CD4-positive, alpha-beta T cell treated with Interleukin-17A for 1 hour (primary cell): ENCODE results near the gene FAM131A.
A peak's percentile ranks its signal among the peaks of the same experiment; 100 is the strongest.

ENCODE experiments used
- DNase-seq: peaks from one replicate; pipeline ENCODE4 v3.0.0-alpha.2; 2020

FAM131A gene

DNA sequence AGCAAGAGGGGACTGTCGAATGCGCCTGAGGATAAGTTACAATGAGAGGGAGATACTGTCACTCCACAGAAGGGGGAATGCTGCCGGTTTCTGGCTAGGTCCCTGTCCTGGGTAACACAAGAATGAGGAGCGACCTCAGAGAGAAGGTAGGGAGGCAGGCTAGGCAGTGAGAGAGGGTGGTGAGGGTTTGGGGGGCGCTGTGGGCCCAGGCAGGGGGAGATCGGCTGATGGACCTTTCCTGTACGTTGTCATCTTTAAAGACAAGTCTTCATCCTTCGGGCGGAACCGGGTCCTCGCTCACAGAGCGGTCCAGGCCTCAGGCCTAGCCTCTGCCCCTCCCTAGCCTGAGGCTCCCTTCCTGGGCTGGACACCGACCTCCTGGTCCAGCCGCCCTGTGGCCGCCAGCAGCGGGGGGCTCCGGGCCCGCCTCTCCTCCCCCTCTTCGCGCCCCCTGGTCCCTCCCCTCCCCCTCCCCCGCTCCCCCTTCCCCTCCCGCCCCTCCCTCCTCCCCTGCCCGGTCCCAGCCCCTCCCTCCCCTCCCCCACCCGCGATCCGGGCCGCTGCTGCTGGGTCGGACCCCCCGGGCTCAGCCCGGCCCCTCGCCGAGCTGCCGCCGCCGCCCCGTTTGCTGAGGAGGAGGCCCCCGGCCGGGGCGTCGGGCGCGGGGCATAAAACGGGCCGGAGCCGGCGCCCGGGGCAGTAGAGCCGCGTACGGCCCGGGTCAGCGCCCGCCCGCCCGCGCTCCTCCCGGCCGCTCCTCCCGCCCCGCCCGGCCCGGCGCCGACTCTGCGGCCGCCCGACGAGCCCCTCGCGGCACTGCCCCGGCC is 42.2 kb downstream of the FAM131A start, which contains the start of gene CHRD:
Gene CHRD, plus strand, starts transcription at position 697 of the 827 bp plus-strand sequence. CDS start 265 bp downstream, outside the sequence.
- DNase-seq: no peak

DNA sequence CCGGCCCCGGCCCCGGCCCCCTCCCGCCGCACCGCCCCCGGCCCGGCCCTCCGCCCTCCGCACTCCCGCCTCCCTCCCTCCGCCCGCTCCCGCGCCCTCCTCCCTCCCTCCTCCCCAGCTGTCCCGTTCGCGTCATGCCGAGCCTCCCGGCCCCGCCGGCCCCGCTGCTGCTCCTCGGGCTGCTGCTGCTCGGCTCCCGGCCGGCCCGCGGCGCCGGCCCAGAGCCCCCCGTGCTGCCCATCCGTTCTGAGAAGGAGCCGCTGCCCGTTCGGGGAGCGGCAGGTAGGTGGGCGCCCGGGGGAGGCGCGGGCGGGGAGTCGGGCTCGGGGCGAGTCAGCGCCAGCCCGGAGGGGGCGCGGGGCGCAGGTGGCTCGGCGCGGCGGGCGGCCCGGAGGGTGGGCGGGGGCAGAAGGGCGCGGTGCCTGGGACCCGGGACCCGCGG is 42.8 kb downstream of the FAM131A start:
- DNase-seq: peak; percentile 29

DNA sequence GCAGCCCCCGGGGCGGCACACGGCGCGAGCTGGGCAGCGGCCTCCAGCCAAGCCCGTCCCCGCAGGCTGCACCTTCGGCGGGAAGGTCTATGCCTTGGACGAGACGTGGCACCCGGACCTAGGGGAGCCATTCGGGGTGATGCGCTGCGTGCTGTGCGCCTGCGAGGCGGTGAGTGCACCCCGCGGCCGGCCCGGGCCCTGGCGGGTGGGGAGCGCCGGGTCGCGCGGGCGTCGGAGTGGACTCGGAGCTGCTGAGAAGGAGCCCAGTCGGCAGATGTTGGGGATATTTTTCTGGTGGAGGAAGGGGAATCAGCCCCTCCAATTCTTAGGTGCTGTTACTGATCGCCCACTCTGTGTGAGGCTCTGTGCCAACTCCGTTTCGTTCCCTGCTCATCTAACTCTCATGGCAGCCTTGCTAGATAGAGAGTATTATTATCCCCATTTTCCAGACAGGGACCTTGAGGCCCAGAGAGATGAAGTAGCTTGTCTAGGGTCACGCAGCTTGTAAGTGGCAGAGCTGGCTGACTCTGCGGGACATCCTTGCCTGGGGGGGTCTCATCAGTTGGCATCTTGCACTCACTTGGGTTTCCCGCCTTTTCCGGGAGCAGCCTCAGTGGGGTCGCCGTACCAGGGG is 43.3 kb downstream of the FAM131A start:
- DNase-seq: no peak

DNA sequence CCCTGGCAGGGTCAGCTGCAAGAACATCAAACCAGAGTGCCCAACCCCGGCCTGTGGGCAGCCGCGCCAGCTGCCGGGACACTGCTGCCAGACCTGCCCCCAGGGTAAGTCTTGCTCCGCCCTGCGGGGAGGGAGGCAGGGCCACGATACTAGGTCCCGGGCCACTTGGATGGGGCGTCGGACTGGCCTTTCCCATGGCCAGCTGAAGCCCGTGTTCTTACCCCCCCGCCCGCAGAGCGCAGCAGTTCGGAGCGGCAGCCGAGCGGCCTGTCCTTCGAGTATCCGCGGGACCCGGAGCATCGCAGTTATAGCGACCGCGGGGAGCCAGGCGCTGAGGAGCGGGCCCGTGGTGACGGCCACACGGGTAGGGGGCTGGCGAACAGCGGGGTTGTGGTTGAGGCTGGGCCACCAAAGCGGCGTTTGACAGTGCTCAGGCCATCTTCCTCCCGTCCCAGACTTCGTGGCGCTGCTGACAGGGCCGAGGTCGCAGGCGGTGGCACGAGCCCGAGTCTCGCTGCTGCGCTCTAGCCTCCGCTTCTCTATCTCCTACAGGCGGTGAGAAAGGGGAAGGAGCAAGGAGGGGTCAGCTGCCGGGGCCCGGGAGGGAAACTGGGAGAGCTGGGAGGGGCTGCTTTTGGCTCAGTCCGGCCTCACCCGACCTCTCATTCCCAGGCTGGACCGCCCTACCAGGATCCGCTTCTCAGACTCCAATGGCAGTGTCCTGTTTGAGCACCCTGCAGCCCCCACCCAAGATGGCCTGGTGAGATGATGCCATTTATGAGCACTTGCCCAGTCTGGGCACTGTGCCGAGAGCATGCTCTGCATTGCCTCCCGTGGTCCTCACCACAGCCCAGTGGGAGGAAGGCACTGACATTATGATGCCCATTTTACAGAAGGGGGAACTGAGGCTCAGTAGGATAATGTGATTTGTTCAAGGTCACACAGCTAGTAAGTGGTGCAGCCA is 44.1 kb downstream of the FAM131A start:
- no peak for DNase-seq

- no peak for DNase-seq
Measured at GRCh38 chr3:184382326-184383032, 45.1 kb downstream of the FAM131A start.

DNA sequence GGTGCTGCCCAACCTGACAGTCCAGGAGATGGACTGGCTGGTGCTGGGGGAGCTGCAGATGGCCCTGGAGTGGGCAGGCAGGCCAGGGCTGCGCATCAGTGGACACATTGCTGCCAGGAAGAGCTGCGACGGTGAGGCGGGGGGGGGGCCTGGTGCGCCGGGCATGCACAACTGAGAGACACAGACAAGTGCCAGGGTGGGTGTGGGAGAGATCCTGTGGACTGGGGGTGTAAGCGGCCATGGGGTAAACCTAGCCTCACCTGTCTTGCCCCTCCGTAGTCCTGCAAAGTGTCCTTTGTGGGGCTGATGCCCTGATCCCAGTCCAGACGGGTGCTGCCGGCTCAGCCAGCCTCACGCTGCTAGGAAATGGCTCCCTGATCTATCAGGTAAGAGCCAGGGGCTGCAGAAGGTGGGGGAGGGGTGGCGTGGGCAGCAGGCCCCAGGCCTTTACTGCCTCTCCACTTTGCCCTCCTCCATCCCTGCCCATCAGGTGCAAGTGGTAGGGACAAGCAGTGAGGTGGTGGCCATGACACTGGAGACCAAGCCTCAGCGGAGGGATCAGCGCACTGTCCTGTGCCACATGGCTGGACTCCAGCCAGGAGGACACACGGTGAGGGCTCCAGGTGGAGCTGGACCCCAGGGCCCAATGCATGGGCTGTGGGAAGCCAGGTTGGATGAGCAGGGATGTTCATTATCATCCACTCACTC is 45.8 kb downstream of the FAM131A start:
- no peak for DNase-seq

GRCh38 chr3:184384342-184384741 is 46.9 kb downstream of the FAM131A start:
- DNase-seq: no peak

DNA sequence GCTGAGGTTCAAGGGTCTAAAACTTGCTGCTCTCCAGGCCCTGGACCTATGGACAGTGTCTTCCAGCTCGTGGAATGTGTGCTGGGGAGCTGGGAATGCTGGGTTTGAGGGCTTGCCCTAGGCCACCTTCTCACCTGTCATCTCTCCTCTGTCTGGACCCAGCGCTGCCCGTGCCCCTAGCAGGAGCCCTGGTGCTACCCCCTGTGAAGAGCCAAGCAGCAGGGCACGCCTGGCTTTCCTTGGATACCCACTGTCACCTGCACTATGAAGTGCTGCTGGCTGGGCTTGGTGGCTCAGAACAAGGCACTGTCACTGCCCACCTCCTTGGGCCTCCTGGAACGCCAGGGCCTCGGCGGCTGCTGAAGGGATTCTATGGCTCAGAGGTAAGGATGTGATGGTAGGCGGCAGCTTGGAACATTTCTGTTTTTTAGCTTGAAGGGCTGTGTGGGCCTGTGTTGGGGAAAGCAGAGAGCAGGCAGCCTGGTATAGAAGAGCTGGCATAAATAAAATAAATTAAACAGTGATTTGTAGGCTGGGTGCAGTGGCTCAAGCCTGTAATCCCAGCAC is 47.5 kb downstream of the FAM131A start:
- no peak for DNase-seq

GRCh38 chr3:184386047-184386806 is 48.8 kb downstream of the FAM131A start:
- no peak for DNase-seq

DNA sequence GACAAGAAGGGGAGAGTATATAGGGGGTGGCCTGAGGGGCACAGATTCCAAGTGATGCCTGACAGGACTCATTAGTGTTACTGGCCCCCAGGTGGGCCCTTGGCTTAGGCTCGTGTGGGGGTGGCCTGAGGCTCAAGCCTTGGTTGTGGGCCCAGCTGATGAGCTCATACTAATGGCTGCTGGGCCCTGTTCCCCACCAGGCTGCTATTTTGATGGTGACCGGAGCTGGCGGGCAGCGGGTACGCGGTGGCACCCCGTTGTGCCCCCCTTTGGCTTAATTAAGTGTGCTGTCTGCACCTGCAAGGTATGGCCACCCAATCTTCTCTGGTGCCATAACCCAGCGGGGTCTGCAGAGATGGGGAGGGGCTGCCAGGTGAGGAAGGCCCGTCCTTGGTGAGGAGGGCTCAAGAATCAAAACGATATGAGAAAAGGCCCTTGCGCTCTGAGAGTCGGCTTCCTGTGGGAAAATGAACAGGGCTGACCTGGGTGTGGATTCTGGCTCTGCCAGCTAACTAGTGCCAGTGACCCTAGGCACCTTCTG is 49.8 kb downstream of the FAM131A start:
- DNase-seq: no peak

- DNase-seq: no peak
Measured at GRCh38 chr3:184388164-184388935, 51.0 kb downstream of the FAM131A start.

DNA sequence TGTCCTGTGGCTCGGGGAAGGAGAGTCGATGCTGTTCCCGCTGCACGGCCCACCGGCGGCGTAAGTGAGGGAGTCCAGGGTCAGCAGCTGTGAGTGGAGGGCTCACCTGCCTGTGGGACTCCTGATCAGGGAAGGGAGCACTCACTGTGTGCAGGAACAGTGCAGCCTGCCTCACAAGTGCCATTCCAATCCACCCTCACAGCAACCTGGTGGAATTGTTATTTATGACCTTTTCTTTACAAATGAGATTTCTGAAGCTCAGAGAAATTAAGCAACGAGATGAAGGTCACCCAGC is 51.5 kb downstream of the FAM131A start:
- no peak for DNase-seq

- DNase-seq: no peak
Measured at GRCh38 chr3:184389384-184389783, 52.0 kb downstream of the FAM131A start.

GRCh38 chr3:184389935-184390528 is 52.6 kb downstream of the FAM131A start:
- no peak for DNase-seq

DNA sequence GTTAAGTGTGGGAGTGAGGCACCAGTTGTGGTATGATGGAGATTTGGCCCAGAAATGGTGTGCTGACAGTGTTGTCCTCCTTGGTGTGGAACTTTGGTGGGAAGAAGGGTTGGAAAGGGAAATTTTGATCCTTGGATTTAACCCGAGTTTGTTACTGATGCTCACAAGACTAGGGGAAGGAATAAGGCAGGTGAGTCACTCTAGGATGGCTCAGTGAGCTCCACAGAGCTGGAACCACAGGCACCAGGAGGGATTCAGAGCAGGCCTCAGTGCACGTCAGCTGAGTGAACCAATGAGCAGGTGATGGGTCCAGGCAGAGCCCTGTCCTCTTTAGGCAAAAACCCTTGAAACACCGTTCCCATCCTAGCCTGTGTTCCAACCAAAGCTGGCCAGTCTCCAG is 53.9 kb downstream of the FAM131A start:
- DNase-seq: no peak

GRCh38 chr3:184395320-184395660 is 57.9 kb downstream of the FAM131A start:
- DNase-seq: no peak
